NCI-H2227 treated with DMSO at 0.1 percent for 48 hours (cell line): ENCODE results near the gene CHFR.
"Not testable (repeated sequence)": the region's sequence is repeated elsewhere in the genome, so short reads cannot be mapped to it uniquely, and the experiment has no call there.

ENCODE experiments used
- DNase-seq: peaks from one replicate; lab custom pipeline; 2025; lab: John Stamatoyannopoulos, UW

Gene CHFR

DNA sequence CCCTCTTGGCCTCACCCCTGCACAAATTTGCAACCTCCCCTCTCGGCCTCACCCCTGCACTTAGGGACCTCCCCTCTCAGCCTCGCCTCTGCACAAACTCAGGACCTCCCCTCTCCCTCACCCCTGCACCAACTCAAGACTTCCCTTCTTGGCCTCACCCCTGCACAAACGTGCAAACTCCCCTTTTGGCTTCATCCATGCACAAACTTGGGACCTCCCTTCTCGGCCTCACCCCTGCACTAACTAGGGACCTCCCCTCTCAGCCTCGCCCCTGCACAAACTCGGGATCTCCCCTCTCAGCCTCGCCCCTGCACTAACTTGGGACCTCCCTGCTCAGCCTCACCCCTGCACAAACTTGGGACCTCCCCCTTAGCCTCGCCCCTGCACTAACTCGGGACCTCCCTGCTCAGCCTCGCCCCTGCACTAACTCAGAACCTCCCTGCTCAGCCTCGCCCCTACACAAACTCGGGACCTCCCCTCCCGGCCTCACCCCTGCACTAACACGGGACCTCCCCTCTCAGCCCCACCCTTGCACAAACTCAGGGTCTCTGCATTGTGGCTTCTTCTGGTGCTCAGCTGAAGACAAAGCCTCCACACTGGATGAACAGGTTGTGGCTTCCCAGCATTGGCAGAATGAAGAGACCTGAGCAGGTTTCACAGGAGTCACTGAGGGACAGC lies 47.7 kb downstream of the CHFR start:
- DNase-seq: no peak

DNA sequence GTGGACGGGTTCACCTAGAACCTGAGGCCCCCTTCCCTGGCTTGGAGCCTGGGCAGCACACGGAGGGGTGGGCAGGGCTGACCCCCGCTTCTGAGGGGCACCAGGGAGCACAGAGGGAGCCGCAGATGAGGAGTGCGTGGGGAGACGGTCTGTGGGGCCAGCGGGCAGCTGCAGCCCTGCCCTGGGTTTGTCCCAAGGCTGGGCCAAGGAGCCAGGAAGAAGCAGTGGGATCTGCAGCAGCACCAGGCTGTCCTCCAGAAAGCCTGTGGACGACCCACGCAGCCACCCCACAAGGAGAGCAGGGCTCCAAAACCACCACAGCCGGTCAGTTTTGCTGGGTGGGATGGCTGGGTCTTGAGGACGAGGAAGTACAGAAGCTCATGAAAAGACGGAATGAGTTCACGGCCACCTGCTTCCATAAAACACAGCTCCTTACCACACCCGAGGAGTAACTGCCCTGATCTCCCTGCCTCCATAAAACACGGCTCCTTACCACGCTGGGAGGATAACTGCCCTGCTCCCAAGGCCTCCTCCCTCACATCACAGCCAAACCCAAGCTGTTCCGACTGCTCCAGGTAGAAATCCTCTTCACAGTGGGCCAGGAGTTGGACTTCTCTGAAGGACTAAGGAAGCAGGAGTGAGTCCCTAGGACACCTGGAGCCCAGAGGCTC lies 48.9 kb downstream of the CHFR start:
- DNase-seq: no peak

DNA sequence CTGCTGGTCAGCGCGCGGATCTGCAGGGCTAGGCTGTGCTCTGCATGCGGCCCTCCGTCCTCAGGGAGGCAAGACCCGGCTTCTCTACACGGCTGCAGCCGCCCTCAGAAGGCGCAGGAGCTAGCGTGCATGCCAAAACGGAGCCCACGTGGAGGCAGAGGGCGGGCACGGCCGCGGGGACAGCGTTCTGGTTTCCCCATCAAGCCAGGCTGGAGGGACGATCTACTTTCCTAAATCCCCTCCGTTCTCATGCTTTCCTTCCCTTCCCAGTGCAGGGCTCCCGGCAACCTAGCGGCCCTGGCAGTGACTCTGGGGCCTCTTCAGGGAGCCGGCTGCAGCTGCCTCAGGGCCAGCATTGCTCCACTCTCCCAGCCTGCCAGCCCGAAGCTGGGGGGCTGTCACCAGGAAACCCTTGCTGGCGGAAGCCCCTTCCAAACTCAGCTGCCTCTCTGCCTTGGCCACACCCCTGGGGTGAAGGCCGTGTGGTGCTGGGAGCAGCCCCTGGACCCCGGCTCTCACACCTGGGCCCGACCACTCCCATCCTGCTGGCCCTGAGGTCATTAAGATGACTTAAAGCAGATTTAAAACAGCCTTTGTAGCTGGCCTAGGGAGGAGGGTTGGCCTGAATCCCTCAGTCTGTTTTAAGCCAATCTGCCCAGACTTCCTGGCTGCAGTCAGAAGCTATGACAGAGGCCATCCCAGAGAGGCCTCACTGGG lies 49.6 kb downstream of the CHFR start:
- no peak for DNase-seq

DNA sequence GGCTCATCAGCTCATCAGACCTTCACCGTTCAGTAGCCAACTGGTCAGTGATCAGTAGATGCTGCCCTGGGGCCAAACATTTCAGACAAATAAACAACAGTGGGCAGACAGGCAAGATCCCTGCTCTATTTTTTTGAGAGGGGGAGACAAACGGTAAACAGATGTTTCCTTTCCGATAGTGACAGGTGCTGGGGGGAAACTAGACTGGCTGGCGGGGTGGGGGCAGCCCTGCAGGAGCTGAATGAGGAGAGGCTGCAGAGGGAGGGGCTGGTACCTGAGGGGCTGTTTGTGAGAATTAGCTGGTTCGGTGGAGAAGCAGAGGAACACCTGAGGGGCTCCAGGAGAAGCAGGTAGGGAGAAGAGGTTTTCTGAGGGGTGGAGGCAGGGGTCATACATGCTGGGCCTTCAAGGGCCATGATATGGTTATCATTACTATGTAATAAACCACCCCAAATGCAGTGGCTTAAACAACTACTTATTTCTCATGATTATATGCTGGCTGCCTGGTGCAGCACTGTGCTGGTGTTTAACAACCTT lies 50.5 kb downstream of the CHFR start:
- DNase-seq: no peak

DNA sequence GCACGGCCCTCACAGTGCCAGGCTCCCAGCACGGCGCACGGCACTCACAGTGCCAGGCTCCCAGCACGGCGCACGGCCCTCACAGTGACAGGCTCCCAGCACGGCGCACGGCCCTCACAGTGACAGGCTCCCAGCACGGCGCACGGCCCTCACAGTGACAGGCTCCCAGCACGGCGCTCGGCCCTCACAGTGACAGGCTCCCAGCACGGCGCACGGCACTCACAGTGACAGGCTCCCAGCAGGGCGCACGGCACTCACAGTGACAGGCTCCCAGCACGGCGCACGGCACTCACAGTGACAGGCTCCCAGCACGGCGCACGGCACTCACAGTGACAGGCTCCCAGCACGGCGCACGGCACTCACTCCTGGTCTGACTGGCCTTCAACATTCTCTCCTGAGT lies 51.2 kb downstream of the CHFR start:
- not testable (repeated sequence) for DNase-seq

DNA sequence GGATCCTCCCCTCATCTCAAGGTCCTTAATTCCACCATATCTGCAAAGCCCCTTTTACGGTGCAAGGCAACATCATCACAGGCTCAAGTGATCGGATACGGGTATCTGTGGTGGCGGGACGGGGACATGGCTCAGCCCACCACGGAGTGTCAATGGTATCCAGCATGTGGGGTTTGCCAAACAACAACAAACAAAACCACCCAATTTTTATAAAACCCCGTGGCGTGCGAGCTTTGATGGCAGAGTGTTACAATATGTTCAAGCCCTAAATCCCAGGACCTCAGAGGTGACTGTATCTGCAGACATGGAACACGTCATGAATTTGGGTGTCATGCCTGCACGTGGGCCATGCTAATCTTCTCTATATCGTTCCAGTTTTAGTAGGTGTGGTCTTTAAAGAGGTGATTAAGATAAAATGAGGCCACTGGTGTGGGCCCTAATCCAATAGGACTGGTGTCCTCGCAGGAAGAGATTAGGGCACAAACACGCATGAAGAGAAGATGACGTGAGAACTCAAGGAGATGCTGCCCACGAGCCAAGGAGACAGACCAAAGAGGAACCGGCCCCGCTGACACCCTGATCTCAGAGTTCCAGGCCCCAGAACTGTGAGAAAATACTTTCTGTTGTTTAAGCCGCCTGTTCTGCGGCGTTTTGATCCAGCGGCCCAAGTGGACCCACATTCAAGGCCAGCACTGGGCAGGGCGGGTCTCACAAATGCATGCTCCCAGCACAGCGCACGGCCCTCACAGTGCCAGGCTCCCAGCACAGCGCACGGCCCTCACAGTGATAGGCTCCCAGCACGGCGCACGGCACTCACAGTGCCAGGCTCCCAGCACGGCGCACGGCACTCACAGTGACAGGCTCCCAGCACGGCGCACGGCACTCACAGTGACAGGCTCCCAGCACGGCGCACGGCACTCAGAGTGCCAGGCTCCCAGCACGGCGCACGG lies 52.1 kb downstream of the CHFR start:
- DNase-seq: no peak

DNA sequence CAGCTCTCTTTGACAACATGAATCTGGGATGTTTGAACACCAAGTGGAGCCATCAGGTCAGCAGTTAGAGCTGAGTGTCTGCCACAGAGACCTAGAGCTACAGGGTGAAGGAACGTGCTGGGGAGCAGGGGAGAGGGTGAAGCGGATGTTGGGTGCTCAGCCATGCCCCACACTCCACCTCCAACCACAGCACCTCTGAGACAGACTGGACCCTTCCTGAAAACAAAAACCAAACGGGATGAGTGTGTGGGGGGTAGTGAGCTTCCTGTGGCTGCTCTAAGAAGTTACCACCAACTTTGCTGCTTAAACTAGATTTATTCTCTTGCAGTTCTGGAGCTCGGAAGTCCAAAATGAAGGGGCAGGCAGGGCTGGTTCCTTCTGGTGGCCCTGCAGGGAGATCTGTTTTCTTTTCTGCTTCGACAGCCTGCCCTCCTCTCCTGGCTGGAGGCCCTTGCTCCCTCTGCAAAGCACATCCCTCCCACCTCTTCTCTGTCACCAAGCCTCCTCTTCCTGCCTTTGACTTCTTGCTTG lies 53.2 kb downstream of the CHFR start:
- DNase-seq: no peak

DNA sequence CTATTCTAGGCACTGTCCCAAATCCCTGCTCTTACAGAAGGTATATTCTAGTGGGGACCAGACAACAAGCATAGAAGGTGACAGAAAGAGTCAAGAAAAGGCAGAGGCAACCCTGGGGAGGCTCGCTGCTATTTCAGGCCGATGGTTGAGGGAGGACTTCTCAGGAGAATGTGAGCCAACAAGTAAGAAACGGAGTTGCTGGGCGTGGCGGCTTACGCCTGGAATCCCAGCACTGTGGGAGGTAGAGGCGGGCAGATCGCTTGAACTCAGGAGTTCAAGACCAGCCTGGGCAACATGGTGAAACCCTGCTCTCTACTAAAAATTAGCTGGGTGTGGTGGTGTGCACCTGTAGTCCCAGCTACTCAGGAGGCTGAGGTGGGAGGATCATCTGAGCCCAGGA lies 54.1 kb downstream of the CHFR start:
- DNase-seq: no peak

DNA sequence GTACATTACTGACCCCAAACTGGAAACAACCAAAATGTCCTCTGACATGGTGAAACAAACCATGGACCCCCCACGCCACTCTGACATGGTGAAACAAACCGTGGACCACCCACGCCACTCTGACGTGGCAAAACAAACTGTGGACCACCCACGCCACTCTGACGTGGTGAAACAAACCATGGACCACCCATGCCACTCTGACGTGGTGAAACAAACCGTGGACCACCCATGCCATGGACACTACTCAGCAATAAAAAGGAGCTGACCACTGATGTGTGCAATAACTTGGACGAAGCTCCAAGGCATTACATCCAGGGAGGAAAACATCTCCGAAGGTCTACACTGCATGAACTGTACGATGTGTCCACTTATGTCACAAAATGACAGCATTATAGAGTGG lies 55.6 kb downstream of the CHFR start:
- no peak for DNase-seq

DNA sequence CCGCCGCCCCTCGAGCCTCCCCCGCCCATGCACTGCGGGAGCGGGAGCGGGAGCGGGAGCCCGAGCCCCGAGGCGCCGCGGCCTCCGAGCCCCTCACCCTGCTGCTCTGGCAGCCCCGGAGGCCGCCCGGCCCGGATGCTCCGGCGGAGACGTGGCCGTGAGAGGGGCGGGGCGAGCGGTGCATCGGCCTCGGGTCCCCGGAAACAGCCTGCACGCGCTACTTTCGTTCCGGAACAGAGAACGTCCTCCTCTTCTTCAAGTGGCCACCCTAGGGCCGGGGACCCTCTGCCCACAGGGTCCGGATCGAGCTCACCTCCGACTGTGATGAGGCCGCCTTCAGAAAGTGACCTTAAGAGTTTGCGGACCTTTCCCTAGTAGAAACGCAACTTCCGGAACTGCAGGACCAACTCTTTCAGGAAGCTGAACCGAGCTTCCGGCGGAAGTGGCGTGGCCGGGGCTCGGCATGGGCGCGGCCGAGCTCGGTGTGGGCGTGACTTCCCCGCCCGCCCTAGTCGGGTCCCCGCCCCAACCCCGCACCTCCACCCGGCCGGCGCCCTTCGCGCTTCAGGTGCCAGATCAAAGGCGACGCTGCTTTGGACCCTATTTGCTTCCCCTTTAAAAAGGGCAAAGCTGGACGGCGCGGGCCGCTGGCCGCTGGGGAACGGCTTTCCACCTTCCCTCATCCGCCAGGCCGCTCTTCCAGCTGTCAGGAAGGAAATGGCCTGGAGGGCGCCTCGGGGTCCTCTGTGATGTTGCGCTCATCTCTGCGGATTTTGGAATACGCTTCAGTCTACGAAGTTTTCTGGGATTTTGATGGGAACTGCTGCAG lies 58.5 kb downstream of the CHFR start, which contains the start of gene GOLGA3:
TSS of gene GOLGA3 (minus strand) at position 164 of the 829 bp plus-strand sequence. CDS start 6,741 bp downstream, outside the sequence.
- peak; percentile 90 for DNase-seq

DNA sequence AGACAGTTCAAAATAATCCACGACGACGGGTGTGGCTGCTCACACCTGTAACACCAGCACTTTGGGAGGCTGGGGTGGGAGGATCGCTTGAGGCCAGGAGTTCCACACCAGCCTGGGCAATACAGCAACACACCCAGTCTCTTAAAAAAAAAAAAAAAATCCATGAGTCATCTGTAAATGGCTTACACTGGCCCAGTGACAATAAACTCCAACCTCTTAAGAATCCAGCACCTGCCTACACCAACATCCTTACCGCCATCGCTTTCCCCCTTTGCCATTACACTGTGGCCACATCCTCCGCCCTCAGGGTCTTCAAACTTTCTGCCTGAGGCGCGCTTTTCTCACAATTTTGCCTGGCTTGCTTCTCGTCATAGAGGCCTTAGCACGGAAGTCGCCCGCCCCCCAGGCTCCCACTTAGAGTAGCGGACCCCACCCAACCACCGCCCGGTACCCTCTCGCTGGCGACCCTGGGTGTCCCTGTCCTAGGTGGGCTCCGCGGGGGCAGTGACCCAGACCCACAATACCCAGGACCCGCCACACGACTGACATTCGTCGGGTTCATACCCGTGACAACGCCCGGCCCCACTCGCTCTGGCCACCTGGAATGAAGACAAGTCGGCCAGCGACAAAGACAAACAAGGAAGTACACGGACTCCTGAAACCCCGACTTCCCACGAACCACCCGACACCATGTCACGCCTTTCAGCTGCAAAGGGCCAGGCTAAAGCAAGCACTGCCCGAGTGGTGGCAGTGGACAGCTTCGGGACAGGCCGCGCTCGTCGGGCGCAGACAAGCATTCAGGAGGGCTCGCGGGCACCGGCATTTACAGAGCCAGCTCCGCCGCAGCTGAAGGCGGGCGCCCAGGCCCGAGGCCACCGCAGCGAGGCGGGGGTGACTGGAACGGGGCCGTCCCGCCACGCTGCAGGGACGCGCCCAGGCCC lies 59.4 kb downstream of the CHFR start:
- DNase-seq: no peak

DNA sequence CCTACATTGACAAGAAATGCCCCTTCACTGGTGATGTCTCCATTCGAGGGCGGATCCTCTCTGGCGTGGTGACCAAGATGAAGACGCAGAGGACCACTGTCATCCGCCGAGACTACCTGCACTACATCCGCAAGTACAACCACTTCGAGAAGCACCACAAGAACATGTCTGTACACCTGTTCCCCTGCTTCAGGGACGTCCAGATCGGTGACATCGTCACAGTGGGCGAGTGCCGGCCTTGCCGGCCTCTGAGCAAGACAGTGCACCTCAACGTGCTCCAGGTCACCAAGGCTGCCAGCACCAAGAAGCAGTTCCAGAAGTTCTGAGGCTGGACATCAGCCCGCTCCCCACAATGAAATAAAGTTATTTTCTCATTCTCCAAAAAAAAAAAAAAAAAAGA lies 61.5 kb downstream of the CHFR start:
- no peak for DNase-seq

DNA sequence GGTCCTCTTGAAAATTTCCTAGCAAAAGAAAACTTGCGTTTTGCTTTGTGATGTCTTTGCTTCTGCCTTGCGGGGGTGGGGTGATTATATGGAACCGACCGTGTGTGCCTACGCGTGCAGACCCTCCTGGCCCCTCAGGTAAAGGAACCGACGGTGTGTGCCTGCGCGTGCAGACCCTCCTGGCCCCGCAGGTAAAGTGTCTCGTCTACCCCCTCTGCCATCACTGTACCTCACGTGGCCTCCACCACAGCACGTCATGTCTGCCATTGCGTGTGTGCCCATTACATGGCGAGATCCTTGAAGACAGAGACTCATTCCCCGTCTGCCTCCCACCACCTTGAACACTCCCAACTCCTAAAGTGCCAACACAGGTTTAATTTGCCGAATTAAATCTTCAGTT lies 62.3 kb downstream of the CHFR start:
- no peak for DNase-seq

DNA sequence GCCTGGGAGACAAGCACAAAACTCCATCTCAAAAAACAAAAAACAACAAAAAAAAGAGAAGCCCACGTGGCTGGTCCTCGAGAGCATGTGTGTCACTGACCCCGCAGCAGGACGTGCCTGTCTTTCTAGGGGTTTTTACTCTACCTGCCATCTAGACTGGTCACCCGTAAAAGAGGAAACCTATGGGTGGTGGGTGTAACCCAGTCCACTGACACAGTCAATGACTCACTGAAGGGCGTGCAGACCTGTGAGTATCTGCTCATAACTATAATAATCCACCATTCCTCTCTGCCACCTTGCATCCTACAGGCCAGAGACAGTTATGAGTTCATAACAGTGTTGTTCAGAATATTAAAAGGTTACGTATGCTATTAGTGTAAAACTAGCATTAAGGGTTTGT lies 63.4 kb downstream of the CHFR start:
- no peak for DNase-seq

DNA sequence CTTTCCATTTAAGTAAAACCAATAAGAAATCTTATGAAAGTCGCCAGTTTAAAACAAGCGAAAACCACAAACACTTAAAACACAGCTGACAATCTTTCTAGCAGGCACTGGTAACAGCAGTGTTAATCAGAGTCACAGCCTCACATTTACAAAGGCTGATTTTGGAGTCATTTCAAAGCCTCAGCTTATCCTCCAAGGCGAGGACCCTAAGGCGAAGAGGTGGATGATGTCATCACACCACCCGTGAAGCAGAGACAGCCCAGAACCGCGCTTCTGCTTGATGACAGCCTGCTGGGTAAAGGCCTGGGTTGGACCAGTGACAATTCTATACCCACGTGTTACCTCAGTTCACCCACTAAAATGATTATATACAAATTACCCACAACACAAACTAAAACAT lies 68.8 kb downstream of the CHFR start:
- no peak for DNase-seq

DNA sequence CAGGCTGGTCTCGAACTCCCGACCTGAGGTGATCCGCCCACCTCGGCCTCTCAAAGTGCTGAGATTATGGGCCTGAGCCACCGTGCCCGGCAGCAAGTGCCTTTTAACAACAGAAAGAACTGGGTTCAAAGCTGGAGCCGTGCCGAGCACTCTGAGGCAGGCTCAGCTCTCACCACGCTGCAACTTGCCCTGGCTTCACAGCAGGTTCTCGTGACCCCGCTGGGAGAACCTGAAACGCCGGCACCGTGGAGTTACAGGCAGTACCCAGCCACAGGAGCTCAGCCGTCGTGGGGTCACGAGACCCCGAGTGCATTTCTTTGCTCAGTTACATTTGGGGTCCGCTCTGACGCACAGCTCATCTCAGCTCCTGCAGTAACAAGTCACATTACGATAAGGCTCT lies 73.2 kb downstream of the CHFR start:
- DNase-seq: no peak

DNA sequence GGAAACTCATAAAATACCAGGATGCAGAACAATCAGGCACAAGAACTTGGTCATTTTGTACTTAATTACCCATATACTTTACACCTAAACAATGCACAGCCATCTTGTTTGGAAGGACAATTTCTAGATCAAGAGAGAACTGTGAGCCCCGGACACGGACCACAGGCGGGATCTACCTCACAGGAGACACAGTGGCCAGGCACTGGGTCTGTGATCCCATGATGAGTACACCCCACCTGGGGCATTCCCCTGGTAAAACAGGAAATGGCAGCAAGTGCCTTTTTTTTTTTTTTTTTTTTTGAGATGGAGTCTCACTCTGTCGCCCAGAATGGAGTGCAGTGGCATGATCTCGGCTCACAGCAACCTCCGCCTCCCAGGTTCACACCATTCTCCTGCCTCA lies 74.0 kb downstream of the CHFR start:
- DNase-seq: no peak

DNA sequence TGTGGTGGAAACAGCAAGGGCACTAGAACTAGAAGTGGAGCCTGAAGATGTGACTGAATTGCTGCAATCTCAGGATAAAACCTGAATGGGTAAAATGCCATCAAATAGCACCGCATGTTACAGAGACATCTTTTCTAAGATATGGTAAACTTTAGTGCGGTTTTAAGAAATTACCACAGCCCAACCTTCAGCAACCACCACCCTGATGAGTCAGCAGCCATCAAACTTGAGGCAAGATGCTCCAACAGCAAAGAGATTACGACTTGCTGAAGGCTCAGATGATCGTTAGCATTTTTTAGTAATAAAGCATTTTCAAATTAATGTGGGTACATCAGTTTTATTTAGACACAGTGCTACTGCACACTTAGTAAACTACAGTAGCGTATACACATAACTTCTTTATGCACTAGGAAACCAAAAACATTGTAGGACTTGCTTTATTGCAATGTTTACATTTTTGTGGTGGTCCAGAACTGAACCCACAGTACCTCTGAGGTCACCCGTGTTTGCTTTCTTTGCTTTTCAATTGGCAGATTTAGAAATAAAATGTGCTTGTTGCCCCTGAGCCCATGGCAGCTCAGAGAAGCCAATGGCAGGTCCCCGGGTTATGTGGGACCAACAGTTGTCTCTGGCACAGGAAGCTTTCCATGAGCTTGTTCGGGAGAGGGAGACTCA lies 74.6 kb downstream of the CHFR start:
- no peak for DNase-seq

DNA sequence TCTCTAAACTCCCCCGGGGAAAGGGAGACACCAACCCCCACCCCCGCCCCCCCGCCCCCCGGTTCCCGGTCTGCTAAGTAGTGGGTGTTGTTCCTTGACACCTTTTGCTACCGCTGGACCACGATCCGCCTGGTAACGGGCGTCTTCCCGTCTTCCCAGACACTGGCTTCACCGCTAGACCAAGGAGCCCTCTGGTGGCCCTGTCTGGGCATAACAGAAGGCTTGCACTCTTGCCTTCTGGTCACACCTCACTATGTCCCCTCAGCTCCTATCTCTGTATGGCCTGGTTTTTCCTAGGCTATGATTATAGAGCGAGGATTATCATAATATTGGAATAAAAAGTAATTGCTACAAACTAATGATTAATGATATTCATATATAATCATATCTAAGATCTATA lies 78.0 kb downstream of the CHFR start:
- not testable (repeated sequence) for DNase-seq
